C1 segment of cervical spinal cord (tissue), 14 donors: Measurements from ENCODE around the gene GAL.

Experiments used
- DNase-seq, 14 donors: peaks; one replicate each; lab custom pipeline; 2025; lab: John Stamatoyannopoulos, UW

The GAL gene

GRCh38 chr11:68658661-68659060 lies 25.7 kb upstream of the GAL start:
- DNase-seq, result no peak

DNA sequence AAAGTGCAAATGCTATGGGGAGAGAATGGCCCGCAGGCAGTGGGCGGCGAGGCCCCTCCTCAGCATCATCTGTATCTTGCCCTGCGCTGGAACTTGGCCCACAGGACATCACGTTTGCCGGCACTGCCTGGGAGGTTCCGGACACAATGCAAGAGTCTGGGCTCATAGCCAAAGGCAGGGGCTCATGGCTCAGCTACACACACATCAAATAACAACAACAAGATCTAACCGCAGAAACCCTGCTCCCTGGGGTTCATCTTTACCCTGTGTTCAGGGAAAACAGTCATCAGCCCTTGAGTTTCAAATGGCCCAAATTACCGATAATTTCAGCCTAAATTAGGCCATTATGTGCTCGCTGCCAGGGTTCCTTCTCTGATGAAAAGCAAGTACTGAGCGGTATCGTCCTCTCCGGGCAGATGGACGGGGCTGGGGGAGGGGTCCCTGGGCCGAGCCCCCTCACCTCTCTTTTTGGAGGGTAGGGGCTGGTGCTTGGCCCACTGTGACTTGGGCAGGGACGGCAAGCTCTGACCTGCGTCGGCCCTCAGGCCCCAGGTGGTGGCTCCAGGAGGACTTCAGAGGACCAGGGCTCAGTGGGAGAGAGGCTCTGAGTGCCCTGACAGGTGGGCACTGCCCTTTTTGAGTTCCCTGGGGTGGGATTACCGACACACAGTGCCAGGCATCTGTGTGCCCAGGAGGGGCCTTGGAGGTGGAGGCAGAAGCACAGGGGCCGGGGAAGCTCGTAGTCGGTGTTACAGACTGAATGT lies 25.0 kb upstream of the GAL start:
- peak in 7 of 14 donors; percentile 1 to 41 (median 7) for DNase-seq

DNA sequence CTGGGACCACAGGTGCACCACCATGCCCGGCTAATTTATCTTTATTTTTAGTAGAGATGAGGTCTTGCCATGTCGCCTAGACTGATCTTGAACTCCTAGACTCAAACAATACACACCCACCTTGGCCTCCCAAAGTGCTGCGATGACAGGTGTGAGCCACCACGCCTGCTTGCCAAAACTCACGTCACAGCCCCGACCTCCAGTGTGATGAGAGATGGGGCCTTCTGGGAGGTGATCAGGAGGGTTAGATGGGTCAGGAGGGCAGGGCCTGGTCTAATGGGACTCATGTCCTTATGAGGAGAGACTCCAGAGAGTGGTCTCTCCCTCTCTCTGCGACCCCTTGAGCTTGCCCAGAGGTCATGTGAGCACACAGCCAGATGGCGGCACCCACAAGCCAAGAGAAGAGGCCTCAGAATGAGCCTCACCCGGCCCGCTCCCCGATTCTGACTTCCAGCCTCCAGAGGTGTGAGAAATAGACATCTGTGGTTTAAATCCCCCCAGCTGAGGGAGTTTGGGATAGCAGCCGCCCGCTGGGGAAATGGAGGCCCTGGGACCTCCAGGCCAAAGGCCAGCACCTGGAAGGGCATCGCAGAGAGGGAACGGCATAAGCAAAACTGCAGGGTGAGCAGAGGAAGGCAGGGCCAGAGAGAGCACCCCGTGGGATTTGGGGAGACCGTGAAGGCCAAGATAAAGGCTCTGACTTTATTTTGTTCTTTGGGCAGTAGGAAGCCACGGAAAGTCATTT lies 24.1 kb upstream of the GAL start:
- no peak for DNase-seq

DNA sequence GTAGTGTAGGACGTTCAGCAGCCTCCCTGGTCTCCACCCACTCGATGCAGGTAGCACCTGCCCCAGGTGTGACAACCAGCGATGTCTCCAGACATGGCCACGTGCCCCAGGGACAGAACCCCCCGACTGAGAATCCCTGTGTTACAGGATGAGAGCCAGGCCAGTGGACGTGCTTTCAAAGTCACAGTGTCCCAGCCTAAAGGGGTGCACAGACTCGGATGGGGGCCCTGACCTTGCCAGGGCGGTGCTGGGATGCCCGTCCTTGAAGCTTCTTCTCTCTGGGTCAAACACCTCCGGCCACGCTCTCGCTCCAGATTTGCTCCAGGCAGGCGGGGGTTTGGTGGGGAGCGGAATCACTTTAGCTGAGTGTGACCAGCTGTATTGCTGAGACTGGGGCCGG lies 23.3 kb upstream of the GAL start:
- no peak for DNase-seq

DNA sequence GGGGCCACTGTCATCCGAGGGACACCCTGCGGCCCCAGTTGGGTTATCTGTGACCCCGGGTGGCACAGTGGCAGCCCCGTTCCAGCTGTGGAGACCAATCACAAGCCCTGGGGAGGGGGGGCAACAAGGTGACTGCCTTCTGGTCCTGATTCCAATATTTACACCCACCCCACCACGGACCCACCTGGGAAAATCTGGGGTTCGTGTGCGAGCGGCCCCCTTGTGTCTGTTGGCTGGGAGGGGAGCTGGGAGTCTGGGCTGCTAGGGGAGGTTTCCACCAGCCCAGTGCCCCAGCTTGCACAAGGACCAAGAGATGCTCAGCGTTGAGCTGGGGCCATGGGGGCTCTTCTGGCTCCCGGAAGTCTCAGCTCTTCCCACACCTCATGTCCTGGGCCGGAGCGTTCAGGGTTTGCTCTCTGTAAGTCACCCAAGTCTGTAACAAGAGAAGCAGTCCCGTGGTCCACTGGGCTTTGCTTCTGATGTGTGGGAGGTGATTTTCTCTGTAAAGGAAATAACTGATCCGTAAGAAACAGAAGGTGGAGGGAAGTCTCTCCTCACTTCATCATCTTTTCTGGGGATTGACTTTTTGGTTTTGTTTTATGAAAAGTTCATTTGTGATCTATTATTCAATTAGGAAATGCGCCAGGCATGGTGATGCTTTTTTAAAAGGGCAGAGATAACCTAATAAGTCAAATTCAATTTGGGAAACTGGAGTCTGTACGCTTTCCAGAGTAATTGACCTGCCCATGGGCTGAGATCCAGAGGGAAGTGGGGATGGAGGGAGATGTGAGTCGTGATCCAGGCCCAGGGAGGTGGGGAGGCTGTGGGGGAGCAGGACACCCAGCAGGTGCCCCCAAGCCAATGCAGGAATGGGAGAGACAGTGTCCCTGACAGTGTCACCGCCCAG lies 22.4 kb upstream of the GAL start:
- no peak for DNase-seq

DNA sequence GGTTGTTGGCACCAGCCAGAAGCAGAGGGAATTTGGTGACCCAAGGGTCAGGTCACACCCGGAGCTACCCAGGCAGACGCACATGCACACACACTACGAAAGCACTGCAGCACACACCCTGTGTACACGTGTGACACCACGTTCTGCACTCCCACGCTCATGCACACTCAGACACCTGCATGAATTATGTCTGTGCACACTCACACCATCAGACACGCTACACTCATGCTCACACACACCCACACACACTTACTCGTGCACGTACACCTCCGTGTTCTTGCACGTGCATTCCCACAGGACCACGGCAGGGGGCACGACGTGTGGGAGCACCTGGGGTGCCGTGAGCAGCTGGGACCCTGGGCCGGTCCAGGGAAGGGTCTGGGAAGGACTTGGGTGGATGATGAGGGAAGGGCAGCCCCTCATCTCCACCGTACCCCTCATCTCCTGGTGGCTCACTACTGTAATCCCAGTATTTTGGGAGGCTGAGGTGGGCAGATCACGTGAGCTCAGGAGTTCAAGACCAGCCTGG lies 20.8 kb upstream of the GAL start:
- no peak for DNase-seq

DNA sequence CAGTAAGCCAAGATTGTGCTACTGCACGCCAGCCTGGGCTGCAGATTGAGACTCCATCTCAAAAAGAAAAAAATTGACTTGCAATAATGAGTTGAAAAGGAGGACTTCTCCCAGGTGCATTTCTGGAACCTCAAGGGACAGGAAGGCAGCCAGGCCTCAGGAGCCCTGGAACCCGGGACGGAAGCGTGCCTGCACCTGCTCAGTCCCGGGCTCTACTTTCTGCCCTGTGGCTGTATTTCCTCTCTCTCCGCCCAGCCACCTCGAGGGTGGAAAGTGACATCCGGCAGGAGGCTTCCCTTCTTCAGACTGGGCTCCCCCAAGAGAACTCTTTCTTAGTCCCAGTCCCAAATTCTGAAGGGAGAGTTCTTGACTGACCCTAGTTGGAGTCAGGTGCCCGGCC lies 20.2 kb upstream of the GAL start:
- no peak for DNase-seq

- no peak for DNase-seq
Measured at GRCh38 chr11:68664906-68665305, 19.4 kb upstream of the GAL start.

- no peak for DNase-seq
Measured at GRCh38 chr11:68665436-68665835, 18.9 kb upstream of the GAL start.

DNA sequence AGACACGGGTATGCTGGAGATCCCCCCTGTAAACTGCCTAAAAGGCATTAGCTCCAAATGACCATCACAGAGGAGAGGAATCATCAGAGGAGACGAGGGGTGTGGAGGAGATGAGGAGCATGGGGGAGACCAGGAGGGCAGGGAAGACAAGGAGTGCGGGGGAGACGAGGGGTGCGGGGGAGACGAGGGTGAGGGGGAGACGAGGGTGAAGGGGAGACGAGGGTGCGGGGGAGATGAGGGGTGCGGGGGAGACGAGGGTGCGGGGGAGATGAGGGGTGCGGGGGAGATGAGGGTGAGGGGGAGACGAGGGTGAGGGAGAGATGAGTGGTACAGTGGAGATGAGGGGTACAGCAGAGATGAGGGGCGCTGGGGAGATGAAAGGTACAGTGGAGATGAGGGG lies 17.5 kb upstream of the GAL start:
- DNase-seq, result no peak

- no peak for DNase-seq
Measured at GRCh38 chr11:68667511-68668500, 16.5 kb upstream of the GAL start.

- no peak for DNase-seq
Measured at GRCh38 chr11:68669301-68670090, 14.8 kb upstream of the GAL start.

- no peak for DNase-seq
Measured at GRCh38 chr11:68670208-68670992, 13.9 kb upstream of the GAL start.

- no peak for DNase-seq
Measured at GRCh38 chr11:68673306-68673945, 10.9 kb upstream of the GAL start.

DNA sequence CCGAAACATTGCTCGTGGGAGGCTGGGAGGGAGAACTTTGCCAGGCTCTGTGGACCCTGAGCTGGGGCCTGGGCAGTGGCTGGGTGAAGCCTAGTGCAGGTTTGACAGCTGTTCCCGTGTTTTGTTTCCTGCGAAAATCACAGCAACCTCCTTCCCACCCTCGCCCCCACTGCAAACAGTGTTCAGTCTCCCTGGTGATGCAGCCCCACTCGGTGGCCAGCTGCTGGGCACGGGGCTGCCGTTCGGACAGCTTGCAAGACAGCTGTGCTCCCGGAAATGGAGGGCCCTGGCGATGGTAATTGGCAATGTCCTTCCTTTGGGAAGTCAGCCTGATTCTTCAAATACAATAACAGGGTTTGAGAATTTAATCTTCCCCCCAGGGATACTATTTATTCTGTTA lies 10.4 kb upstream of the GAL start:
- no peak for DNase-seq

DNA sequence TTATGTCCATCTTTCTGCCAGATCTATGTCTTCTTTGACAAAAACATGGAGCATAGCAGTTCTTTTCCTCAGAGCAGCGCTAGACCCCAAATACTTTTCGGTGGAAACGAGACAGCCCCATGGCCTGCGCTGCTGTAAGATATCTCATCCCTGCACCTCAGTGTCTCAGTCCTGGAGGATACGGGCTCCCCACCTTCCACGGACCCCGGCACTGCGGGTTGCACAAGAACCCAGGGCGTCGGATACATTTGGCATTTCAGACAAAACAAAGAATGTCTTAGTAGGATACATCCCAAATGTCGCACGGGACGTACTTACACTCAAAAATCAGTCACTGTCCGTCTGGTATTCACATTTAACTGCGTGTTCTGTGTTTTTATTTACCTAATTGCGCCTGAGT lies 9.9 kb upstream of the GAL start:
- DNase-seq, result no peak

GRCh38 chr11:68677432-68677831 lies 6.9 kb upstream of the GAL start:
- peak in 1 of 14 donors; percentile 70 for DNase-seq

DNA sequence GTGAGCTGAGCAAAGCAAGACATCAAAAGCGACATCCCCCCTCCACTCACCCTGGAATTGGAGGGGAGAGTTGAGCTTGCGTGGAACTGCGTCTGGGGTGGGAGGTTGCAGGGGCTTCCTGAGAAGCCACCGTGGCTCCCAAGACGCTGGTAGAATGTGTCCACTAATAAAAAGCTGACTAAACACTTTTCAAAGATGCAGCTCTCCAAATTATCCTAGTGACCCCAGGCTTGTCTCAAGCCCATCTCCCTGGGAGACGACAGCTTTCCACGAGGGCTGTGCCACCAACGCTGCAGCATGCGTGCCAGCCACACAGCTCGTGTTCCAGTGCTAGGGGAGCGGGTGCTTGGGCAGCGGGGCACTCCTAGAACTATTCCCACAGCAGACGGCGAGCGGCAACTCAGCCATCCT lies 6.3 kb upstream of the GAL start:
- no peak for DNase-seq
